ENCODE measurements around the gene TIMMDC1. TPM values are rescaled to one million over a fixed set of nuclear protein-coding genes. Genes with fewer than 3 reads are reported as not detected.
A peak's percentile ranks its signal among the peaks of the same experiment; 100 is the strongest.

TIMMDC1 gene
- polyA plus RNA-seq, 1 of the 3 experiments (the other 2 are of a cell fraction) = 128 TPM

GRCh38 chr3:119524931-119525662, 26.8 kb downstream of the TIMMDC1 start (continued):
- peak; percentile 50 for TF ChIP-seq SMC3 (IDR thresholded peaks at IDR 0.05; ENCODE audit: low read depth, low read length)
- TF ChIP-seq ELF1 (IDR thresholded peaks at IDR 0.05) = no peak
- no peak for TF ChIP-seq RCOR1 (IDR thresholded peaks at IDR 0.05; ENCODE audit: low read length)

DNA sequence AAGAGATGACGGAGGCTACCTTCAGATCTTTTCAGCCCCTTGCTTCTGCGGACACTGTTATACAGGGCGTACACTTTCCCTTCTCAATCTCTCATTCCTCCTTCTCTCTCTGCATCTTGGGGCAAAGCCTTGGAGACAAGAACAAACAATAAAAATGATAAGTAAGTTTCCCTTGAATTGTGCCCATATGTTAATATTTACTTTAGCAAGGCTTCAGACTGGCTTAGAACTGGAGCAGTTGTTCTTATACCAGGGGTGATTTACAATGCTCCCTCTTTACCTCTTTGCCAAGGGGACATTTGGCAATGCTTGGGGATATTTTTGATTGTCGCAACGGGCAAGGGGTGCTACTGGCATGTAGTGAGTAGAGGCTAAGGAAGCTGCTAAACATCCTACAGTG, 29.4 kb downstream of the TIMMDC1 start:
- DNase-seq = no peak
- H3K9ac ChIP-seq = no peak overlapping the region
- CTCF ChIA-PET = no interaction called here
- 98% methylated on average over 5 of the region's 5 CpGs for WGBS (ENCODE audit: low lambda C conversion rate)
- H4K20me1 ChIP-seq (ENCODE audit: insufficient read depth) = no peaks in the 10 kb centered on the region
- H3K36me3 ChIP-seq (replicated peaks in 1 of 2; ENCODE audit: control insufficient read depth in 1 of 2, insufficient read depth in 2 of 2, low read length in 1 of 2) = peaks cover 22 to 32% of the 10 kb centered on the region in 2 experiments
- no peaks in the 10 kb centered on the region for H3K9me3 ChIP-seq
- no peaks in the 10 kb centered on the region for H3K79me2 ChIP-seq (ENCODE audit: insufficient read depth)
- no peak for TF ChIP-seq EZH2phosphoT487 (IDR thresholded peaks at IDR 0.05; ENCODE audit: borderline replicate concordance, low read depth)
- TF ChIP-seq, protein P1, sequence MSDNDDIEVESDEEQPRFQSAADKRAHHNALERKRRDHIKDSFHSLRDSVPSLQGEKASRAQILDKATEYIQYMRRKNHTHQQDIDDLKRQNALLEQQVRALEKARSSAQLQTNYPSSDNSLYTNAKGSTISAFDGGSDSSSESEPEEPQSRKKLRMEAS (IDR thresholded peaks at IDR 0.05; ENCODE audit: low read depth) = no peak
- no peak for TF ChIP-seq ELF1 (IDR thresholded peaks at IDR 0.05)
- TF ChIP-seq ZBTB33 (IDR thresholded peaks at IDR 0.05; ENCODE audit: borderline replicate concordance, low read depth) = no peak
- no peak for TF ChIP-seq MXI1 (IDR thresholded peaks at IDR 0.05; ENCODE audit: low read depth, low read length)
- TF ChIP-seq RFX5 (IDR thresholded peaks at IDR 0.05; ENCODE audit: low read length) = no peak
- TF ChIP-seq CHD2 (IDR thresholded peaks at IDR 0.05; ENCODE audit: low read length, partially characterized antibody) = no peak
- TF ChIP-seq JUND (IDR thresholded peaks at IDR 0.05) = no peak
- no peak for TF ChIP-seq FOSL2 (IDR thresholded peaks at IDR 0.05; ENCODE audit: borderline replicate concordance, low read depth)
- TF ChIP-seq, protein P2, sequence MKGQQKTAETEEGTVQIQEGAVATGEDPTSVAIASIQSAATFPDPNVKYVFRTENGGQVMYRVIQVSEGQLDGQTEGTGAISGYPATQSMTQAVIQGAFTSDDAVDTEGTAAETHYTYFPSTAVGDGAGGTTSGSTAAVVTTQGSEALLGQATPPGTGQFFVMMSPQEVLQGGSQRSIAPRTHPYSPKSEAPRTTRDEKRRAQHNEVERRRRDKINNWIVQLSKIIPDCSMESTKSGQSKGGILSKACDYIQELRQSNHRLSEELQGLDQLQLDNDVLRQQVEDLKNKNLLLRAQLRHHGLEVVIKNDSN (IDR thresholded peaks at IDR 0.05; ENCODE audit: borderline replicate concordance, low read depth) = no peak
- TF ChIP-seq EP300 (IDR thresholded peaks at IDR 0.05; ENCODE audit: borderline replicate concordance in 1 of 2, low read depth in 1 of 2, low read length in 1 of 2) = no peak
- no peak for TF ChIP-seq SMC3 (IDR thresholded peaks at IDR 0.05; ENCODE audit: low read depth, low read length)
- no peak for TF ChIP-seq YY1 (IDR thresholded peaks at IDR 0.05; ENCODE audit: low read depth)
- no peak for TF ChIP-seq SIN3A (IDR thresholded peaks at IDR 0.05; ENCODE audit: borderline replicate concordance, low read depth, low read length)
- TF ChIP-seq TCF12 (IDR thresholded peaks at IDR 0.05) = no peak
- TF ChIP-seq, protein P3, sequence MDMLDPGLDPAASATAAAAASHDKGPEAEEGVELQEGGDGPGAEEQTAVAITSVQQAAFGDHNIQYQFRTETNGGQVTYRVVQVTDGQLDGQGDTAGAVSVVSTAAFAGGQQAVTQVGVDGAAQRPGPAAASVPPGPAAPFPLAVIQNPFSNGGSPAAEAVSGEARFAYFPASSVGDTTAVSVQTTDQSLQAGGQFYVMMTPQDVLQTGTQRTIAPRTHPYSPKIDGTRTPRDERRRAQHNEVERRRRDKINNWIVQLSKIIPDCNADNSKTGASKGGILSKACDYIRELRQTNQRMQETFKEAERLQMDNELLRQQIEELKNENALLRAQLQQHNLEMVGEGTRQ (IDR thresholded peaks at IDR 0.05; ENCODE audit: borderline replicate concordance, low read depth, low read length) = no peak
- TF ChIP-seq, protein P4, sequence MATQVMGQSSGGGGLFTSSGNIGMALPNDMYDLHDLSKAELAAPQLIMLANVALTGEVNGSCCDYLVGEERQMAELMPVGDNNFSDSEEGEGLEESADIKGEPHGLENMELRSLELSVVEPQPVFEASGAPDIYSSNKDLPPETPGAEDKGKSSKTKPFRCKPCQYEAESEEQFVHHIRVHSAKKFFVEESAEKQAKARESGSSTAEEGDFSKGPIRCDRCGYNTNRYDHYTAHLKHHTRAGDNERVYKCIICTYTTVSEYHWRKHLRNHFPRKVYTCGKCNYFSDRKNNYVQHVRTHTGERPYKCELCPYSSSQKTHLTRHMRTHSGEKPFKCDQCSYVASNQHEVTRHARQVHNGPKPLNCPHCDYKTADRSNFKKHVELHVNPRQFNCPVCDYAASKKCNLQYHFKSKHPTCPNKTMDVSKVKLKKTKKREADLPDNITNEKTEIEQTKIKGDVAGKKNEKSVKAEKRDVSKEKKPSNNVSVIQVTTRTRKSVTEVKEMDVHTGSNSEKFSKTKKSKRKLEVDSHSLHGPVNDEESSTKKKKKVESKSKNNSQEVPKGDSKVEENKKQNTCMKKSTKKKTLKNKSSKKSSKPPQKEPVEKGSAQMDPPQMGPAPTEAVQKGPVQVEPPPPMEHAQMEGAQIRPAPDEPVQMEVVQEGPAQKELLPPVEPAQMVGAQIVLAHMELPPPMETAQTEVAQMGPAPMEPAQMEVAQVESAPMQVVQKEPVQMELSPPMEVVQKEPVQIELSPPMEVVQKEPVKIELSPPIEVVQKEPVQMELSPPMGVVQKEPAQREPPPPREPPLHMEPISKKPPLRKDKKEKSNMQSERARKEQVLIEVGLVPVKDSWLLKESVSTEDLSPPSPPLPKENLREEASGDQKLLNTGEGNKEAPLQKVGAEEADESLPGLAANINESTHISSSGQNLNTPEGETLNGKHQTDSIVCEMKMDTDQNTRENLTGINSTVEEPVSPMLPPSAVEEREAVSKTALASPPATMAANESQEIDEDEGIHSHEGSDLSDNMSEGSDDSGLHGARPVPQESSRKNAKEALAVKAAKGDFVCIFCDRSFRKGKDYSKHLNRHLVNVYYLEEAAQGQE (IDR thresholded peaks at IDR 0.05; ENCODE audit: low read depth, low read length) = no peak
- POLR2A ChIA-PET = no interaction called here
- no peak overlapping the region; a peak in 1 of 4 replicates for H3K27ac ChIP-seq (ENCODE audit: low read depth in 2 of 2, low read length in 1 of 2)
- peaks cover 6% of the 10 kb centered on the region for H3F3A ChIP-seq (replicated peaks; ENCODE audit: insufficient read depth)
- H3K4me2 ChIP-seq = no peak overlapping the region
- H3K9me2 ChIP-seq = no peaks in the 10 kb centered on the region
- no peaks in the 10 kb centered on the region for H3K27me3 ChIP-seq (ENCODE audit: insufficient read depth)
- no peak overlapping the region for H3K4me3 ChIP-seq (ENCODE audit: low read depth in 2 of 2, low read length in 1 of 2)
- H2AFZ ChIP-seq (ENCODE audit: low read depth) = no peak overlapping the region
- H3K4me1 ChIP-seq (ENCODE audit: control insufficient read depth in 1 of 2, insufficient read depth in 2 of 2, low read depth in 1 of 2, low read length in 1 of 2) = no peaks in the 10 kb centered on the region; a peak in 1 of 4 replicates
